ENCODE measurements around the gene GAA. TPM values are rescaled to one million over a fixed set of nuclear protein-coding genes. Genes with fewer than 3 reads are reported as not detected.

Gene GAA
- total RNA-seq, 1 experiment from 2014 or later: 30.3 TPM

DNA sequence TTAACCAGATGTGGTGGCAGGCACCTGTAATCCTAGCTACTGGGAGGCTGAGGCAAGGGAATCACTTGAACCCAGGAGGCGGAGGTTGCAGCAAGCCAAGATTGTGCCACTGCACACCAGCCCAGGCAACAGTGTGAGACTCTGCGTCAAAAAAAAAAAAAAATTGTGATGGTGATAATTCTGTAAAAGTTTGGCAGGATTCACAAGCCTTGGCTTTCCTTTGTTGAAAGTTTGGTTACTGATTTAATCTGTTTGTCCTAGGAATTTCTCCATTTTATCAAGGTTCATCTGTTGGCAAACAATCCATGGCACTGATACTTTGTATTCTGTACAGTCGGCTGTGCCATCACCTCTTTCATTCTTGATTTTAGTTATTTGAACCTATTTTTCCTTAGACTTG is 29.6 kb downstream of the GAA start:
- Histone ChIP-seq H4K5ac (ENCODE audit: insufficient read length, low read depth, low read length) (no peak overlapping the region), H3K79me1 (ENCODE audit: insufficient read depth, low read depth, low read length, poor library complexity, severe bottlenecking) (no peaks in the 10 kb centered on the region), H2BK120ac (ENCODE audit: low read depth, low read length, poor library complexity, severe bottlenecking) (no peak overlapping the region), H3K4me2 (ENCODE audit: insufficient read depth, insufficient read length, low read length) (no peak overlapping the region), H2AFZ (ENCODE audit: low read length) (no peak overlapping the region), H2AK5ac (ENCODE audit: insufficient read length, low read length) (no peak overlapping the region), H3K4ac (ENCODE audit: low read depth, low read length) (no peak overlapping the region), H3K23ac (ENCODE audit: insufficient read length, low read depth, low read length) (no peak overlapping the region), H4K91ac (ENCODE audit: insufficient read length, low read depth, low read length) (no peak overlapping the region), H4K20me1 (ENCODE audit: control insufficient read depth, insufficient read depth, insufficient read length) (no peaks in the 10 kb centered on the region), H2BK20ac (ENCODE audit: low read depth, low read length, poor library complexity, severe bottlenecking) (no peak overlapping the region), H3K14ac (ENCODE audit: insufficient read depth, low read length) (no peak overlapping the region), H3K23me2 (ENCODE audit: insufficient read length, low read depth, low read length, poor library complexity, severe bottlenecking) (no peaks in the 10 kb centered on the region), H3K56ac (ENCODE audit: insufficient read length, low read depth, low read length) (no peak overlapping the region), H3K27me3 (ENCODE audit: insufficient read depth, low read length) (no peaks in the 10 kb centered on the region), H3K9ac (ENCODE audit: extremely low read depth, insufficient read length, low read length) (no peak overlapping the region), H3K4me1 (ENCODE audit: insufficient read depth, low read length) (no peaks in the 10 kb centered on the region; the same call in 1 of the 2 replicates), H4K8ac (replicated peaks; ENCODE audit: insufficient read length, low read depth, low read length) (no peak overlapping the region), H3K9me3 (ENCODE audit: control insufficient read depth, low read depth, low read length) (no peaks in the 10 kb centered on the region), H2BK15ac (ENCODE audit: low read depth, low read length) (no peak overlapping the region), H3T11ph (ENCODE audit: low read length) (no peak overlapping the region), H3K27ac (ENCODE audit: insufficient read length, low read depth, low read length) (no peak overlapping the region), H3K79me2 (ENCODE audit: insufficient read depth, low read length) (no peaks in the 10 kb centered on the region), H2BK12ac (ENCODE audit: insufficient read length, low read depth, low read length) (no peak overlapping the region), H2BK5ac (ENCODE audit: insufficient read length, low read length) (no peak overlapping the region), H3K18ac (ENCODE audit: insufficient read length, low read depth, low read length) (no peak overlapping the region)
- H3K27ac Mint-ChIP-seq: peak overlapping the region in 2 of 3 experiments; percentile 27 to 68; a peak in 4 of 7 replicates
- no peaks in the 10 kb centered on the region for H3K9me3 Mint-ChIP-seq
- TF ChIP-seq, protein P1, sequence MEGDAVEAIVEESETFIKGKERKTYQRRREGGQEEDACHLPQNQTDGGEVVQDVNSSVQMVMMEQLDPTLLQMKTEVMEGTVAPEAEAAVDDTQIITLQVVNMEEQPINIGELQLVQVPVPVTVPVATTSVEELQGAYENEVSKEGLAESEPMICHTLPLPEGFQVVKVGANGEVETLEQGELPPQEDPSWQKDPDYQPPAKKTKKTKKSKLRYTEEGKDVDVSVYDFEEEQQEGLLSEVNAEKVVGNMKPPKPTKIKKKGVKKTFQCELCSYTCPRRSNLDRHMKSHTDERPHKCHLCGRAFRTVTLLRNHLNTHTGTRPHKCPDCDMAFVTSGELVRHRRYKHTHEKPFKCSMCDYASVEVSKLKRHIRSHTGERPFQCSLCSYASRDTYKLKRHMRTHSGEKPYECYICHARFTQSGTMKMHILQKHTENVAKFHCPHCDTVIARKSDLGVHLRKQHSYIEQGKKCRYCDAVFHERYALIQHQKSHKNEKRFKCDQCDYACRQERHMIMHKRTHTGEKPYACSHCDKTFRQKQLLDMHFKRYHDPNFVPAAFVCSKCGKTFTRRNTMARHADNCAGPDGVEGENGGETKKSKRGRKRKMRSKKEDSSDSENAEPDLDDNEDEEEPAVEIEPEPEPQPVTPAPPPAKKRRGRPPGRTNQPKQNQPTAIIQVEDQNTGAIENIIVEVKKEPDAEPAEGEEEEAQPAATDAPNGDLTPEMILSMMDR (conservative IDR thresholded peaks at IDR 0.05): no peak
- peaks cover 15 to 23% of the 10 kb centered on the region in 2 experiments for H3K4me1 Mint-ChIP-seq
- no peak overlapping the region for H3K4me3 Mint-ChIP-seq
- peaks cover under 1% of the 10 kb centered on the region; the same call in 1 of the 2 replicates for H3K27me3 Mint-ChIP-seq (ENCODE audit: low read depth)
- peaks cover 18 to 35% (median 33%) of the 10 kb centered on the region in 3 experiments; a peak in 6 of 7 replicates for H3K36me3 Mint-ChIP-seq (ENCODE audit: insufficient read depth in 1 of 3, low read depth in 3 of 3)
- WGBS (ENCODE audit: extremely low coverage, insufficient read length, low lambda C conversion rate): no CpG with 5 or more reads among the region's 3 CpGs
- DNase-seq: no peak

All from H9 (cell line).